K562 treated with DMSO at 1 percent for 12 hours (cell line): Measurements from ENCODE around the gene RACGAP1. TPM values are rescaled to one million over a fixed set of nuclear protein-coding genes. Genes with fewer than 3 reads are reported as not detected.

Experiments used
- total RNA-seq: library from RNA; unstranded; fragments of 300-600 nt; gene quantifications from 2 replicates; pipeline ENCODE4 v1.2.3, GENCODE V29; 2022; ENCODE audit not compliant: insufficient read depth

Gene RACGAP1, protein sequence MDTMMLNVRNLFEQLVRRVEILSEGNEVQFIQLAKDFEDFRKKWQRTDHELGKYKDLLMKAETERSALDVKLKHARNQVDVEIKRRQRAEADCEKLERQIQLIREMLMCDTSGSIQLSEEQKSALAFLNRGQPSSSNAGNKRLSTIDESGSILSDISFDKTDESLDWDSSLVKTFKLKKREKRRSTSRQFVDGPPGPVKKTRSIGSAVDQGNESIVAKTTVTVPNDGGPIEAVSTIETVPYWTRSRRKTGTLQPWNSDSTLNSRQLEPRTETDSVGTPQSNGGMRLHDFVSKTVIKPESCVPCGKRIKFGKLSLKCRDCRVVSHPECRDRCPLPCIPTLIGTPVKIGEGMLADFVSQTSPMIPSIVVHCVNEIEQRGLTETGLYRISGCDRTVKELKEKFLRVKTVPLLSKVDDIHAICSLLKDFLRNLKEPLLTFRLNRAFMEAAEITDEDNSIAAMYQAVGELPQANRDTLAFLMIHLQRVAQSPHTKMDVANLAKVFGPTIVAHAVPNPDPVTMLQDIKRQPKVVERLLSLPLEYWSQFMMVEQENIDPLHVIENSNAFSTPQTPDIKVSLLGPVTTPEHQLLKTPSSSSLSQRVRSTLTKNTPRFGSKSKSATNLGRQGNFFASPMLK
- 49.4 and 75.9 TPM in 2 replicates for total RNA-seq

GRCh38 chr12:50025187-50026059 is at the start of gene RACGAP1:
TSS of gene RACGAP1 (minus strand) at chr12:50025494. CDS start at chr12:50016715, 8,779 bp downstream.

GRCh38 chr12:50057000-50057841 is 31.9 kb upstream of the RACGAP1 start, which contains the start of gene ASIC1:
TSS of gene ASIC1 (plus strand) at chr12:50057596. CDS start at chr12:50058767, 1,171 bp downstream.

DNA sequence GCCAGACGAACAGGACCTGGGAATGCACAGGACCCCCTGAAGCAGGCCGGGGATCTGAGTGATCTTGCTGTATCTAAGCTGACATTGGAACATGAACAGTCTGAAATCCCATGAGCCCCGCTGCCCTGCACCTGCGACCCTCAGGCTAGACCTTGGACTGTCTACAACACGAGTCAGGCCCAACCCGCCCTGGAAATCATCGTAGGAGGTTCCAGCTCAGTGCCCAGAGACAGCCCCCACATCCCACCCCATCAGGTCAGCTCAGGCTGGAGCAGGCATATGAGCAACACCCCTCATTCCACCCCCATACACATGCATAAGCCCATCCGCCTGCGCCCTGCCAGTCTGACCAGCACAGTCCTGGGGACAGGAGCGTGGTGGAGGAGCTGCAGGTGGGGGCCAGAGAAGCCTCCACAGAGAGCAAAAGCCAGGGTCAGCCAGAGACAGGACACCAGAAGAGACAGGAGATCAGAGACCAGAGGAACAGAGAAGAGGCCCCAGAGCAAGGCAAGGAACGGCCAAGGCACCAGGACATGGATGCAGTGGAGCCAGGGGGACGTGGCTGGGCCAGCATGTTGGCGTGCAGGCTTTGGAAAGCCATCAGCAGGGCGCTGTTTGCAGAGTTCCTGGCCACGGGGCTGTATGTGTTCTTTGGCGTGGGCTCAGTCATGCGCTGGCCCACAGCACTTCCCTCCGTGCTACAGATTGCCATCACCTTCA is 52.5 kb downstream of the RACGAP1 start, which contains the start of gene AQP6:
AQP6 (plus strand) TSS at position 307 of the 720 bp plus-strand sequence; CDS start at position 534, 227 bp downstream.

GRCh38 chr12:49961111-49961922 is 64.0 kb downstream of the RACGAP1 start, which contains the start of gene AQP5:
TSS of gene AQP5 (plus strand) at chr12:49961872. CDS start at chr12:49962018, 146 bp downstream.

DNA sequence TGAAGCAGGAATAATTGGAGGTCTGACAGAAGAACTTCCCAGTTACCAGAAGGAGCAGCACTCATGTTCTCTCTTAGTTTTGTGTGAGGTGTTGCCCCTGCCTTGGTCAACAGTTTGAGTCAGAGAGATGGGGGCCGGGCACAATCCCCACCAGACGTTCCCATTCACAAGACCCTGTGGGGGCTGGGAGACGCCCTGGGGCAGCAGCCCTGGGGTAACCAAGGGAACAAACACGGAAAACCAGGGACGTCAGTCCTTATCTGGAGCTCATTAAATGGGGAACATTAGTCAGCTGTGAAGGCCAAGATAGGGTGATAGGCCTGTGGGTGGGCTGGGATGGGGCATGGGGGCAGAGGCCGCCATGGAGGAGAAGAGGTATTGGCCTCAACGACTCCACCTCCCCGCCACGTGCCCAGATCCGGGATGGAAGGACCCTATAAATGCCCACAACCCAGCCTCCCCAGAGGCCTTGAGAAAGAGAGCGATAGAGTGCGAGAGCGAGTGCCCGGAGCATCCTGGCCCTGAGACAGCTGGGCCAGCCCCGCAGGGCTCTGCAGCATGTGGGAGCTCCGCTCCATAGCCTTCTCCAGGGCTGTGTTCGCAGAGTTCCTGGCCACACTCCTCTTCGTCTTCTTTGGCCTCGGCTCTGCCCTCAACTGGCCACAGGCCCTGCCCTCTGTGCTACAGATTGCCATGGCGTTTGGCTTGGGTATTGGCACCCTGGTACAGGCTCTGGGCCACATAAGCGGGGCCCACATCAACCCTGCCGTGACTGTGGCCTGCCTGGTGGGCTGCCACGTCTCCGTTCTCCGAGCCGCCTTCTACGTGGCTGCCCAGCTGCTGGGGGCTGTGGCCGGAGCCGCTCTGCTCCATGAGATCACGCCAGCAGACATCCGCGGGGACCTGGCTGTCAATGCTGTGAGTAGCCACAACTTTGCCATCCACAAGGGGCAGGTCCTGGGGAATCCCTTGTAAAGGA is 74.7 kb downstream of the RACGAP1 start, which contains the start of gene AQP2:
AQP2 (plus strand) TSS at position 465 of the 979 bp plus-strand sequence; CDS start at position 559, 94 bp downstream.

Other genes with a start within 250 kb of the RACGAP1 start
- 9.3 and 16.7 TPM in 2 replicates for gene NCKAP5L, start 197.1 kb downstream of the RACGAP1 start, total RNA-seq
- gene BCDIN3D, start 182.4 kb downstream of the RACGAP1 start, total RNA-seq = 4.6 and 11.6 TPM in 2 replicates
- not detected in 2 replicates for gene FAIM2, start 121.6 kb downstream of the RACGAP1 start, total RNA-seq
- not detected in 2 replicates for gene AQP2, start 74.8 kb downstream of the RACGAP1 start, total RNA-seq
- gene AQP5, start 63.6 kb downstream of the RACGAP1 start, total RNA-seq = not detected in 2 replicates
- not detected in 2 replicates for gene AQP6, start 52.5 kb downstream of the RACGAP1 start, total RNA-seq
- 0.34 and 0.96 TPM in 2 replicates for gene ASIC1, start 32.1 kb upstream of the RACGAP1 start, total RNA-seq
- gene SMARCD1, start 59.8 kb upstream of the RACGAP1 start, total RNA-seq = 27.6 and 90.4 TPM in 2 replicates
- not detected in 2 replicates for gene GPD1, start 78.5 kb upstream of the RACGAP1 start, total RNA-seq
- gene COX14, start 86.7 kb upstream of the RACGAP1 start, total RNA-seq = 58.6 and 79.2 TPM in 2 replicates
- 24.5 and 35.3 TPM in 2 replicates for gene CERS5, start 141.9 kb upstream of the RACGAP1 start, total RNA-seq